NCI-H1417 treated with DMSO at 0.1 percent for 48 hours (cell line): ENCODE results near the gene CELF4.

Experiments used
- DNase-seq: peaks from one replicate; lab custom pipeline; 2025; lab: John Stamatoyannopoulos, UW

The CELF4 gene

GRCh38 chr18:37440206-37440605 is 125.4 kb downstream of the CELF4 start:
- no peak for DNase-seq

- DNase-seq: no peak
Measured at GRCh38 chr18:37438417-37439180, 127.0 kb downstream of the CELF4 start.

DNA sequence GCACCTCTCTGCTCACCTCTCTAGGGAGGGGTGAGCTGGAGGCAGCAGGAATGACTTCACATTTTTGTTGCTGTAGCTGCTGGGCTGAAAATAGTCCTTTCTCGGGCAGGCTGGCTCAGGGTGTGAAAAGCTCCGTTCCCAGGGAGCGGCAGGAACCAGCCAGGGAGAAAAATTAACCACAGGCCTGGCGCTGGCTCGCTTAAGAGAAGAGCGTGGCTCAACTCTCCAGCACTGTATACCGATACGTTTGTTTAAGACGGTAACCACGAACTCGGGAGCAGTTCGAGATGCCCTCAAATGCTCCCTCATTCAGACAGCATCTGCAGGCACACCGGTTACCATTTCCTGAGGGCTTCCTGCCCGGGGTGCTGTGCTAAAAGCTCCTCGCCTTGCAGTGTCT is 129.6 kb downstream of the CELF4 start:
- no peak for DNase-seq

DNA sequence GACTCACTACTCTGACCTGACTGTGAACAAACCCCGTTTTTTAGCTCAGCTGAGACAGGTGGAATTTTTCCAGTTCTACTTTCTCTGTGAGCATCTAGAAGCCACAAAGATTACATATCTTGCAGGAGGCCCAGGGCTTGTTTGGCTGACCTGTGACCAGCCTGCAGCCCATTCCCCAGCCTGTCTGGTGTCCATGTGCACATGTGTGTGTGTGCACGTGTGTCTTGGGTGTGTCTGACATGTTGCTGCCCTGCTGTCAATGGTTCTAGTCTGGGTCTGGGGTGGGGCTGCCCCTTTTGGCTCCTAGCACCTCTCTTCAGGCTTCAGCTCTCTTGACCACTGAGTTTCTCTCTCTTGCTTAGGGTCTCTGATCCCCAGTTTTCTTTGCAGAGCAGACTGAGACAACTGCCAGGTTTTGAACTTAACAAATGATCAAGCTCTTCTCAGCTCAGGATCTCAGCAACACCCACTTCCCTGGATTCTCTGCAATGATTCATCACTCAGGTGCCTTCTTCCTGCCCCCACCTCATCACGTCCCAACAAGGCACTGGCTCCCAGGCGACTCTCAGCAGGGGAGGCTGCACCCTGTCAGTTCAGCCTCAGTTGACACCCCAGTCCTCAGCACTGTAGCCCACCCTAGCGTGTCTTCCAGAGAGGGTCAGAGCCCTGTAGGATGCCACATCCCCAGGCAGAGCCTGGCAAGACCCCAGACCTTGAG is 130.3 kb downstream of the CELF4 start:
- no peak for DNase-seq

GRCh38 chr18:37434161-37434860 is 131.3 kb downstream of the CELF4 start:
- DNase-seq: no peak

DNA sequence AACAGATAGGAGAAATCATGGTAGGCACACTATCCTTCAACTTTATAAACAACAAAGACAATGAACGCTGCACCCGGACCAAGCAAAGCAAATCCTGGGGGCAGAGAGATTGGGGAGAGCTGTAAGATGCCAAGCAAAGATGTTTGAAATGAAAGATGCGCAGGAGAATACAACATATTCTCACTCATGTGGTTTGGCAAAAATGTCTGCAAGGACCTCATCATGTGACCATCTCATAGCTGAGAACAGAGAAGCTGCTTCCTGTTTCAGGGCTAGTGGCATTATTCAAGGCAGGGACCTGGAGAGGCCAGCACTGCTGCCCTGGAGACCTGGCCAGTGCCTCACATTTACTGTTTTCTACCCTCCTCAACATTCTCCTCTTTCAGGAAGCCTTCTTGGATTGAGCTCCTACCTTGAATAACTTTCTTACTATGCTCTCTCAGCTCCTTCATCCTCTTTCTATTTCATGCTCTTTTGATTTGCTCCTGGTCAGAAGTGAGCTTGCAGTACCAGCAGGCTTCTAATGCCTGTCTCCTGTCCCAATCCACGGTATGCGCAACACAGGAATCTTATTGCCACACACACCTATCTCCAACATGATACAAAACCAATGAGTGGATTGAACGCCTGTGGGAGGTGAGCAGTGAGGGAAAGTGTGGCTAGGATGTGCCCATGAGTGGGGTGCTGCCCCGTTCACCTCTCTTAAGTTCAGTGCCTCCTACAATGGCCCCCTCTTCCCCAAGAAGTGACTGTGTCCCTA is 133.0 kb downstream of the CELF4 start:
- no peak for DNase-seq

- no peak for DNase-seq
Measured at GRCh38 chr18:37430357-37431076, 135.1 kb downstream of the CELF4 start.

DNA sequence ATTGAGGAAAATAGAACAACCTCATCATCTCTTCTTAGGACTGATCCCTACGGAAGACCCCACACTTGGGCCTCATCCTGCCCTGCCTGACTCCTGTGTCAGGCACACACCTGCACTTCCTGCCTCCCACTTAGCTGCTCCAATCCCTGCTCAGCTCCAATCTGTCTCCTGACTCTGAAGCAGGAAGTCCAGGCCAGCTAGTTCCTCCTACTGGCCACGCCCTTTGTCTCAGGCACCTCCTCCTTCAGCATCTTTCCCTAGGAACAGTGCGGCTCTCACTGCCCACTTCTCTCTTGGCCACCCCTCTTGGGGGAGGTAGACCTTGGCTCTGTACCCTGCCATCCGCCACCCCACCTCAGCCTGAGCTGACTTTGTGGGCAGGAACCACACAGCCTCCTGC is 135.8 kb downstream of the CELF4 start:
- no peak for DNase-seq

DNA sequence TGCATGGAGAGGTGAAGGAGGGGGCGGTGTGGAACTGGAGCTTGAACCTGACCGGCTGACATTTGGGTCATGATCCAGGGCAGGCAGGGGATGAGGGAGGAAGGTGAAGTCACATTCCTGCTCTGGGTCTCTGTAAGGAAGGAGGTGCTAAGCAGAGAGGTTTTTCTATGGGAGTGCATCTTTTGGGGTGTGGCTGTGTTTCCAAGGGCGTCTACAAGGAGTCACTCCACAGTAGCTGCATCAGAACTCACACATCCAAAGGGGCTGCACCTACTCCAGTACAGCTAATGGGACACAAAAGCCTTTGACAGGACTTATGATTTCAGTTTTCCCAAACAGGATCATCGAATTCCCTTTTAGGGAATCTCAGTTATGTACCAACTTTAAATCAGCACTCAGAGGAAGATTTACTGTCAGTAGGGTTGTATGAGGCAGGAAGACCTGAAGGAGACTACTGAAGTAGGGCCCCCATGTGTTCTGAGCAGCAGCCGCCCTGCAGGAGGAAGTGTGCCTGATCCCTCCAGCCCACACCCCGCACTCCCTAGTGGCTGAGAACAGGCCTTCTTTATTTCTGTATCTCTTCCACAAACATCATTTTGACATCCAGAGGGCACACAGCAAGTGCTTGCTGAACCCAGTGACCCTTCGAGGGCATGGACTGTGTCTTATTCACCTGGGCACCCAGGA is 137.2 kb downstream of the CELF4 start:
- no peak for DNase-seq

DNA sequence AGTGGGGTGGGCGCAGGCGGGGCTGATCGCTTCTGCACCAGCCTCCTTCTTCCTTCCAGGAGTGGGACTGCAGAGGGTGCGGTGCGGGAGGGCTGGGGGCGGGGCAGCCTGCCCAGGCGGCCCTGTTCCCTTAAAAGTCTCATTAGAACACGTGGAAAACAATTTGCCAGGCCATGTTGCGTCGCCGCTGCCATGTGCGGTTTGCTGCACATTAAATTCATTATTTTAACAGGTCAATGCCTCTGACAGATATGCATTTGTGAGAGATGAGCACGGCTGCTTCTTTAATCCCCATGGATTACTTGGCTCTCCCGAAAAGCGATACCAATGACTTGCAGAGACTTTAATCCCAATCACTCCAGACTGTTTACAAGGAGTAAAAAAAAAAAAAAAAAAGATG is 139.0 kb downstream of the CELF4 start:
- no peak for DNase-seq

DNA sequence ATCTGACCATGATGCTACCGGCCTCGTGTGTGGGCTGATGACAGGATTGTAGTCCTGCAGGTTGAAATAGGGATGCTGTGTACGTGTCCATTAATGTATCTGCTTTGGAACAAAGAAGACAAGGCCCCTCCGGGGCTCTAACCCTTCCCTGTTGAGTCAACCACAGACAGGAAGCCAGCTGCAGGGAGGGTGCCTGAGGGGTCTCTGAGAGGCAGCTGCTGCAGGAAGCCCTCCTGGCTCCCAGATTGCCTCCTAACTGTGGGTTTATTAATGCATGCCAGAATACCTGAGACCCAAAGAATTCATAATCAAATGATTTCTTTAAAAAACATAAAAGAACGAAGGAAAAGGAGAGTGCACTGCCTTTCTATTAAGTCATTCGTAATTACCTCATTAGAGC is 140.4 kb downstream of the CELF4 start:
- no peak for DNase-seq

DNA sequence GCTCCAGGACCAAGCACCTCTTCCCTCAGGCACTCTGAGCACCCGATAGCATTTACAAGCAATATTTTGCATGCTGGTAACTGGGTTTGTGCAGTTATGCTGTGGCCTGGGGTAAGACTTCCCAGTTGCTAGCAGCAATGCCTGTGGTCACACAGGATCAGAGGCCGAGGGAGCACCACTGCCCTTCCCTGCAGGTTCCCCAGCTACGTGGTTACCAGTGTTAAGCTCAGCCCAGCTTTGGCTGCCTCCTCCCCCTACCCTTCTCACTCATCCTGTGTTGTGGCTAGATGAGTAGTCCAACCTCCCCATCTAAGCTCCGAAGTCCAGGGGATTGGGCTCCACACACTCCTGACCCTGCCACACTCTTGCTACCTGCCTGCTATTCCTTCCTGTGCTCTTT is 141.1 kb downstream of the CELF4 start:
- no peak for DNase-seq

DNA sequence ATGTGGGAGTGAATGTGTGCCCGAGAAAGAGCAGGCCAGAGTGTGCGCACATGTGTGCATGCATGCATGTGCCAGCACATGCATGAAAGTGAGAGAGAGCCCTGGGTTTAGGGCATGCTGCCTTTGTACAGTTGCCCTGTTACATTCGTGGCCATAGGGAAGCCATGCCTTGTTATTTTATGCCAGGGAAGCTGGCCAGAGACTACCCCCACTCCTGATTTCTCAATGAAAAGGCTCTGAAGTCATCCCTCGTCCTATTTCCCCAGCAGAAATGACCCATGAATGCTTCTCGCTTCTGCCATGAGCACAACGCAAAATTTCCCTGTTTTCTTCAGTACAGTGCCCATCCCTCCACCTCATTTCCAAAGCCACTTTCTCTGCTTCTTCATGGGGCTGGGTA is 143.0 kb downstream of the CELF4 start:
- no peak for DNase-seq

DNA sequence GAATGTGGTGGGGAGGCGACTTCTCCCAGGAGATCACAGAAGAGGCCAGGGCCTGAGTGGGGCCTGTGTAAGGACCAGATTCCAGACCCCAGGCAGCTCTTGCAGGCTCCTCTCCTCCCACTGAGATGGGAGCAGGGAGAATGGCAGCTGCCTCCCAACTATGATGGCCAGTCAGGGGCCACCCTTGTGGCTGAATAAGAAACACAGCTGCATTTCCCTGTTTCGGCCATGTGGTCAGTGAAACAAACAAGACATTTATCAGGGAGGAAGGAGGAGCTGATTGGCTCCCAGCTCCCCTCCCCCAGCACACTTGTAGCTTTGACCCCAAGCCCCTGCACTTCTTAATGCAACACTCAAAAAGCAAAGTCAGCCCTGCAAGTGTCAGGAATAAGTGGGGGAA is 143.5 kb downstream of the CELF4 start:
- no peak for DNase-seq

DNA sequence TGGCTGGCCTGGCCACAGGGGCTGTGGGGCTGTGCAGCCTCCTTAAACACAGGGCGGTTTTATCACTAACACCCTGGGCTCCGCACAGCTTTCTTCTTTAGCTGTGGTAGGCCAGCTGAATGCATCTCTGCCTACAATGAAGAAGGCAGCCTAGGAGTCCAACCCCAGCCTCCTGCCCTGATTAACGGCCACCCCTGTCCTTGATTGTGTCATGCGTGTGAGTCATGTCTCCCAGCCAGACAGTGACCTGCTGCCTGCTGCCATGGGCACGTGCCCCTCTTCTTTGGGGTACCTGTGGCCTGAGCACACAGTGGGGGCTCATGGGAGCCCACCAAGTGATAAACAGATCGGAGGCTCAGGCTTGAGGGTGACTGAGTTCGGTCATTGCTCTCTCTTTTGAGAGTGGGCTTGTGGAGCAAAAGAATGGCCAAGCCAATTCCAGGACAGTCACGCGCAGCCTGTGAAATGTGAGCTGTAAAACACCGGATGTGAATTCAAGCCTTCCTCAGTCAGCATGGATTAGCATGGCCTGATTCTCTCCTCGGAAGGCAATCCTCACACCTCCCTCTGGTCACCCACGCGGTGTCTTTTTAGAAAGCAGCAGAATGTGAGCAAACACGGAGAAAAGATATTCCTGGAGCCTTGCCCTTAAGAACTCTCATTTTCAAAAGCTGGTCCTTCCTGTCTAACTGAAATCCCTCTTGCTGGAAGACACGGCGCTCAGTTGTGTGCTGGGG is 144.1 kb downstream of the CELF4 start:
- DNase-seq: no peak

DNA sequence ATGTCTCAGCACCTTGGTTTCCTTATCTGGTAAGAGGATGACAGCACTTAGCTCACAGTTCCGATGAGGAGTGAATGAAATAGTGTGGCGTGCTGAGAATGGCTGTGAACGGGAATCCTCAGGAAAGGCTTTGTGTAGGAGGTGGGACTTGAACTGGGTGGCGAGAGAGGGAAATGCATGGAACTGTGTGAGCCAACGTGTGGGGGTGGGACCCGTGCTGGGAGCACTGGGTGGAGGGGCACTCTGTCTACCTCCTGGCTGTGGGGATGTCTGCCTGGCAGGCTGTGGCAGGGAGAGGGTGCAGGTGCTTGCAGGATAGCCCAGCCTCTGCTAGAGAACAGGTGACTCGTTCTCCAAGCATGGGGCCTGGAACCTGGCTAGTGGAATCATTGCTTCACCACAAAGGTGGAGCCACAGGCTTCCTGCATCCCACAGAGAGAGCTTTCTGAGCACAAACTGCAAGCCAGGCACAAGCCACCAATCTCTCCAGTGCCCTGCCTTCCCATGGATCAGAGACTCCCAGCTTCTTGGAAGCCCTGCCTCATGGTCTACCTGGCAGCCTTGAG is 145.2 kb downstream of the CELF4 start:
- no peak for DNase-seq

GRCh38 chr18:37419866-37420265 is 145.7 kb downstream of the CELF4 start:
- DNase-seq: no peak

DNA sequence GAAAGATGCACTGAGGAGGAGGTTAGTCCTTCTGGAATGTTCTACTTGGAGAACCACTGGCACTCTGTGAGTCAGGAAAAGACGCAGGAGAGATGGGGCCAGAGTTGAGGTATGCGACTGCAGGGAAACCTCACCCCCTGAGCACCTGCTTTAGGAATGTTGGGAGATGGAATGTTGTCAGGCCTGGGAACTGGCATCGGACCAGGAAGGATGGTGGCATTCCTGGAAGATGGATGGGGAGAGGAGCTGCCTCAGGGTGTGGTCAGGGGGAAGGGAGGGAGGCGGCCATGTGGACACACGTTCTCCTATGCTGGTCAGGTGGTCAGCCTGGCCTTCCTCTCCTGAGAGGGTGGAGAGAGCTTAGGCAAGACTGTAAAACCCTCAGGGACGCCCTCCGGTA is 146.3 kb downstream of the CELF4 start:
- DNase-seq: no peak

GRCh38 chr18:37414816-37415215 is 150.8 kb downstream of the CELF4 start:
- DNase-seq: no peak

DNA sequence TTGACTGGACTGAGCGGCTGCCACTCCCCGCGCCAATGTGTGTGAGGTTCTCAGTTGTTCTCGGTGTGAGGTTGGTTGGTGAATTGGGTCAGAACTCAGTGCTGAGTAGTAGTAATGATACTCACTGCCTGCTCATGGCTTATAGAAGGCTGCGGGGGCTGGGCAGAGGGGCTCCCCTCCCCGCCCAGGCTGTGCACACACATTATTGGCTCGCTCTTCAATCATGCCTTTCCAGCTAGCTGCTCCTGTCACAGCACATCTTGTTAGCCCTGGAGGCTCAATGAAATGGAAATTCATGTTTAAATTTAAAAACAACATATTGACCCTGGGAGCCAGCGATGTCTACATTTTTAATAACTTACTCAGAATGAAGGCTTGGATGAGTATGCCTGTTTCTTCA is 152.8 kb downstream of the CELF4 start:
- DNase-seq: no peak
